Measurements from ENCODE around the gene SHANK1. TPM values are rescaled to one million over a fixed set of nuclear protein-coding genes. Genes with fewer than 3 reads are reported as not detected.
A peak's percentile ranks its signal among the peaks of the same experiment; 100 is the strongest.

SHANK1 gene
- total RNA-seq, 4 donors from 2014 or later, result 0.06 TPM; not detected in 3

GRCh38 chr19:50725218-50725910, 5.8 kb upstream of the SHANK1 start:
- Histone ChIP-seq H3K27me3 (peaks cover 0 to 87% (median 0%) of the 10 kb centered on the region in 4 donors), H3K36me3 (no peaks in the 10 kb centered on the region), H3K27ac (peak overlapping the region; percentile 71 to 84 (median 74)), H3K4me1 (peaks cover 11 to 60% (median 28%) of the 10 kb centered on the region in 3 donors), H3K9me3 (no peaks in the 10 kb centered on the region), H3K4me3 (peak overlapping the region; percentile 55 to 74 (median 64))
- intact Hi-C loops (cut with DNase I), result no loop called here
- no peak for DNase-seq
- TF ChIP-seq CTCF (IDR thresholded peaks at IDR 0.05) (no peak), POLR2A (IDR thresholded peaks at IDR 0.05) (peak in 1 of 4 donors; percentile 49)
- WGBS, 2 donors, result 1% methylated on average over 31 of the region's 52 CpGs; no CpG with 5 or more reads in 1 of the 2 donors

- TF ChIP-seq CTCF (IDR thresholded peaks at IDR 0.05) (peak; percentile 42 to 90 (median 72)), POLR2A (IDR thresholded peaks at IDR 0.05) (peak in 2 of 4 donors; percentile 24 to 72)
Observed at GRCh38 chr19:50724522-50725217, 5.1 kb upstream of the SHANK1 start.

GRCh38 chr19:50723735-50724521, 4.3 kb upstream of the SHANK1 start:
- H3K4me1 ChIP-seq, result peaks cover 14 to 74% (median 36%) of the 10 kb centered on the region in 3 donors
- no peak for DNase-seq
- H3K27ac ChIP-seq, result peak overlapping the region; percentile 58 to 78 (median 74)
- H3K27me3 ChIP-seq, result peaks cover 0 to 90% (median 1%) of the 10 kb centered on the region in 4 donors
- no peaks in the 10 kb centered on the region for H3K36me3 ChIP-seq
- TF ChIP-seq POLR2A (IDR thresholded peaks at IDR 0.05) (no peak), CTCF (IDR thresholded peaks at IDR 0.05) (no peak)
- peak overlapping the region; percentile 55 to 74 (median 64) for H3K4me3 ChIP-seq
- intact Hi-C loops (cut with DNase I), result no loop called here
- 14 to 20% methylated on average over 8 to 9 of the region's 31 CpGs for WGBS, 2 donors
- H3K9me3 ChIP-seq, result no peaks in the 10 kb centered on the region

More at GRCh38 chr19:50724522-50725217, 5.1 kb upstream of the SHANK1 start:
- DNase-seq, result peak; percentile 65
- WGBS, 2 donors, result 0% methylated on average over 8 of the region's 65 CpGs; no CpG with 5 or more reads in 1 of the 2 donors
- peak overlapping the region; percentile 71 to 84 (median 76) for H3K27ac ChIP-seq
- peak overlapping the region; percentile 55 to 74 (median 64) for H3K4me3 ChIP-seq
- intact Hi-C loops (cut with DNase I), result no loop called here
- no peaks in the 10 kb centered on the region for H3K36me3 ChIP-seq
- H3K4me1 ChIP-seq, result peaks cover 11 to 67% (median 28%) of the 10 kb centered on the region in 3 donors
- H3K27me3 ChIP-seq, result peaks cover 0 to 89% (median 0%) of the 10 kb centered on the region in 4 donors
- H3K9me3 ChIP-seq, result no peaks in the 10 kb centered on the region

GRCh38 chr19:50723069-50723468, 3.5 kb upstream of the SHANK1 start, which contains the start of gene CLEC11A:
Gene CLEC11A, plus strand, starts transcription at chr19:50723364. Its CDS starts 162 bp downstream, at chr19:50723526.
- intact Hi-C loops (cut with DNase I), result no loop called here
- no peak for DNase-seq
- no peak for TF ChIP-seq POLR2A (IDR thresholded peaks at IDR 0.05)
- no peak for TF ChIP-seq CTCF (IDR thresholded peaks at IDR 0.05)
- H3K4me1 ChIP-seq, result peaks cover 22 to 79% (median 44%) of the 10 kb centered on the region in 3 donors
- no peaks in the 10 kb centered on the region for H3K36me3 ChIP-seq
- peak within 1 kb of the TSS; percentile 55 to 74 (median 64) for H3K4me3 ChIP-seq
- peaks cover 0 to 94% (median 9%) of the 10 kb centered on the region in 4 donors for H3K27me3 ChIP-seq
- peak within 1 kb of the TSS; percentile 58 to 78 (median 74) for H3K27ac ChIP-seq
- WGBS, 2 donors, result 12 to 33% methylated on average over 9 to 14 of the region's 15 CpGs
- H3K9me3 ChIP-seq, result no peaks in the 10 kb centered on the region
